WTC11 (cell line): ENCODE measurements around the gene WRAP53. TPM values are rescaled to one million over a fixed set of nuclear protein-coding genes. Genes with fewer than 3 reads are reported as not detected.

ENCODE experiments used
- ATAC-seq: fragments of 200-7000 bp; cut with Tn5 transposase; 2 replicates; pipeline ENCODE4 v1.10.0; 2021; ENCODE audit warnings: mild to moderate bottlenecking, moderate library complexity
- CTCF ChIA-PET: fragments of 300-600 bp; sonication (Branson Sonifier 250); formaldehyde crosslinking; loops from one replicate; lab custom pipeline; 2021; ENCODE audit warnings: antibody characterized with exemption; lab: Charles Lee
- POLR2A ChIA-PET: fragments of 350-600 bp; sonication (Branson Sonifier 250); formaldehyde crosslinking; loops from one replicate; lab custom pipeline; 2021; ENCODE audit warnings: antibody characterized with exemption; lab: Charles Lee
- DNase-seq: peaks from one replicate; pipeline ENCODE4 v3.0.0; 2021; ENCODE audit warnings: low spot score
- H3K27ac Mint-ChIP-seq: 2 replicates; pipeline ENCODE4 v1.8.0; 2021; ENCODE audit warnings: mixed read lengths
- H3K27me3 Mint-ChIP-seq: 2 replicates; pipeline ENCODE4 v1.8.0; 2021; ENCODE audit warnings: low read depth, mild to moderate bottlenecking, moderate library complexity, mixed read lengths
- H3K36me3 Mint-ChIP-seq: 2 replicates; pipeline ENCODE4 v1.8.0; 2021; ENCODE audit warnings: mixed read lengths
- H3K4me1 Mint-ChIP-seq: 2 replicates; pipeline ENCODE4 v1.8.0; 2022; ENCODE audit warnings: mixed read lengths
- H3K4me3 Mint-ChIP-seq: 2 replicates; pipeline ENCODE4 v1.8.0; 2021; ENCODE audit warnings: mild to moderate bottlenecking, moderate library complexity, mixed read lengths
- H3K9me3 Mint-ChIP-seq: 2 replicates; pipeline ENCODE4 v1.8.0; 2021; ENCODE audit warnings: mixed read lengths
- CTCF ChIP-seq: fragments of 200-600 bp; IDR thresholded peaks from 2 replicates; pipeline ENCODE4 v1.8.0; 2022; ENCODE audit warnings: antibody characterized with exemption
- E2F4 ChIP-seq: sonication (generic); formaldehyde crosslinking; IDR thresholded peaks from 2 replicates; pipeline ENCODE4 v1.8.1; 2022; ENCODE audit warnings: low read depth, mild to moderate bottlenecking, moderate library complexity, missing genetic modification reagents, borderline replicate concordance
- ELF4 ChIP-seq: sonication (generic); formaldehyde crosslinking; IDR thresholded peaks from 2 replicates; pipeline ENCODE4 v1.8.1; 2022; ENCODE audit warnings: low read depth, mild to moderate bottlenecking, moderate library complexity, missing genetic modification reagents
- ETV6 ChIP-seq: sonication (generic); formaldehyde crosslinking; IDR thresholded peaks from 2 replicates; pipeline ENCODE4 v1.8.1; 2022; ENCODE audit warnings: mild to moderate bottlenecking, missing genetic modification reagents
- JUN ChIP-seq: sonication (generic); formaldehyde crosslinking; IDR thresholded peaks from 2 replicates; pipeline ENCODE4 v1.8.0; 2023; ENCODE audit warnings: mild to moderate bottlenecking, missing genetic modification reagents
- MAX ChIP-seq: sonication (generic); formaldehyde crosslinking; IDR thresholded peaks from 2 replicates; pipeline ENCODE4 v1.8.0; 2022; ENCODE audit warnings: mild to moderate bottlenecking, missing genetic modification reagents
- NFE2L1 ChIP-seq: sonication (generic); formaldehyde crosslinking; IDR thresholded peaks from 2 replicates; pipeline ENCODE4 v1.8.1; 2023; ENCODE audit warnings: missing genetic modification reagents
- SP1 ChIP-seq: sonication (generic); formaldehyde crosslinking; conservative IDR thresholded peaks from 2 replicates; pipeline ENCODE4 v1.8.1; 2022; ENCODE audit warnings: missing genetic modification reagents
- TEAD1 ChIP-seq: sonication (generic); formaldehyde crosslinking; IDR thresholded peaks from 2 replicates; pipeline ENCODE4 v1.8.0; 2022; ENCODE audit warnings: mild to moderate bottlenecking, missing genetic modification reagents
- TP53 ChIP-seq: sonication (generic); formaldehyde crosslinking; IDR thresholded peaks from 2 replicates; pipeline ENCODE4 v1.8.1; 2023; ENCODE audit warnings: mild to moderate bottlenecking, missing genetic modification reagents
- USF2 ChIP-seq: sonication (generic); formaldehyde crosslinking; IDR thresholded peaks from 2 replicates; pipeline ENCODE4 v1.8.1; 2023; ENCODE audit warnings: mild to moderate bottlenecking, missing genetic modification reagents, moderate library complexity
- ZNF121 ChIP-seq: sonication (generic); formaldehyde crosslinking; IDR thresholded peaks from 2 replicates; pipeline ENCODE4 v1.8.0; 2023; ENCODE audit warnings: missing genetic modification reagents
- ZNF138 ChIP-seq: sonication (generic); formaldehyde crosslinking; conservative IDR thresholded peaks from 2 replicates; pipeline ENCODE4 v1.8.1; 2022; ENCODE audit warnings: mild to moderate bottlenecking, moderate library complexity, missing genetic modification reagents
- ZNF281 ChIP-seq: sonication (generic); formaldehyde crosslinking; IDR thresholded peaks from 2 replicates; pipeline ENCODE4 v1.8.0; 2023; ENCODE audit warnings: mild to moderate bottlenecking, missing genetic modification reagents
- total RNA-seq: library from RNA; stranded (reverse); gene quantifications from 3 replicates; pipeline ENCODE4 v1.2.3, GENCODE V29; 2021

Gene WRAP53
- total RNA-seq, 1 experiment from 2014 or later = 37.2 TPM

GRCh38 chr17:7674934-7675333, 13.3 kb upstream of the WRAP53 start:
- no peak overlapping the region for H3K4me3 Mint-ChIP-seq
- POLR2A ChIA-PET = interaction anchor here (0.9 to 4.0 kb wide), 2 partner anchors 12 to 47 kb away, joined by 3 to 29 read pairs; partner anchors contain the start of genes SAT2, TP53 and WRAP53
- peaks cover 44% of the 10 kb centered on the region for H3K4me1 Mint-ChIP-seq

GRCh38 chr17:7676533-7676932, 11.7 kb upstream of the WRAP53 start:
- Mint-ChIP-seq H3K27me3 (no peaks in the 10 kb centered on the region; the same call in 1 of the 2 replicates), H3K9me3 (peaks cover 10% of the 10 kb centered on the region), H3K36me3 (peaks cover 37% of the 10 kb centered on the region), H3K27ac (peak overlapping the region; percentile 98), H3K4me3 (peak overlapping the region; percentile 57), H3K4me1 (peaks cover 46% of the 10 kb centered on the region)
- ChIA-PET POLR2A (interaction anchor here (0.7 to 4.0 kb wide), 4 partner anchors 11 to 72 kb away, joined by 3 to 29 read pairs (median 4); partner anchors contain the start of genes TP53 and WRAP53), CTCF (interaction anchor here (0.7 to 4.5 kb wide), 10 partner anchors 9 to 62 kb away, joined by 3 to 43 read pairs (median 5); partner anchors contain the start of genes ATP1B2, FXR2, SAT2 and TP53)
- DNase-seq = peak; percentile 50
- TF ChIP-seq CTCF = no peak
- 0 out of 2 replicates have a peak, but pooled peaks have one; percentile 15 for TF ChIP-seq USF2 (CRISPR knock-in tag)
- peak; percentile 51 for ATAC-seq

More at GRCh38 chr17:7674934-7675333, 13.3 kb upstream of the WRAP53 start:
- Mint-ChIP-seq H3K36me3 (peaks cover 51% of the 10 kb centered on the region), H3K27me3 (no peaks in the 10 kb centered on the region; the same call in 1 of the 2 replicates), H3K27ac (peak overlapping the region; percentile 80; the same call in 1 of the 2 replicates), H3K9me3 (peaks cover 10% of the 10 kb centered on the region)
- CTCF ChIA-PET = interaction anchor here (0.7 to 4.8 kb wide), 5 partner anchors 12 to 72 kb away, joined by 3 to 74 read pairs (median 5); partner anchors contain the start of genes ATP1B2, TP53 and WRAP53
- no peak for TF ChIP-seq JUN (CRISPR knock-in tag)
- ATAC-seq (no peak), DNase-seq (no peak)

GRCh38 chr17:7677388-7678067, 10.7 kb upstream of the WRAP53 start:
- CTCF ChIA-PET = interaction anchor here (0.7 to 4.5 kb wide), 14 partner anchors 10 to 322 kb away, joined by 3 to 43 read pairs (median 4); partner anchors contain the start of genes ATP1B2, FXR2, SAT2 and SHBG
- TF ChIP-seq ELF4 (CRISPR knock-in tag) = no peak
- TF ChIP-seq MAX (CRISPR knock-in tag) = peak; percentile 24; the same call in 1 of the 2 replicates
- TF ChIP-seq NFE2L1 (CRISPR knock-in tag) = no peak
- TF ChIP-seq TEAD1 = peak; percentile 64; the same call in 1 of the 2 replicates
- no peak for TF ChIP-seq ZNF281 (CRISPR knock-in tag)
- TF ChIP-seq ZNF121 = no peak
- 0 out of 2 replicates have a peak, but pooled peaks have one; percentile 24 for TF ChIP-seq TP53 (CRISPR knock-in tag)
- TF ChIP-seq E2F4 (CRISPR knock-in tag) = no peak
- TF ChIP-seq ETV6 (CRISPR knock-in tag) = 0 out of 2 replicates have a peak, but pooled peaks have one; percentile 52
- TF ChIP-seq SP1 (CRISPR knock-in tag) = 0 out of 2 replicates have a peak, but pooled peaks have one; percentile 18
- TF ChIP-seq ZNF138 (CRISPR knock-in tag) = no peak
- Mint-ChIP-seq H3K27me3 (no peaks in the 10 kb centered on the region; the same call in 1 of the 2 replicates), H3K27ac (peak overlapping the region; percentile 98), H3K36me3 (peaks cover 33% of the 10 kb centered on the region), H3K4me1 (peaks cover 48% of the 10 kb centered on the region), H3K9me3 (peaks cover 10% of the 10 kb centered on the region), H3K4me3 (peak overlapping the region; percentile 57)
- ATAC-seq (peak; percentile 87), DNase-seq (peak; percentile 44)
- POLR2A ChIA-PET = interaction anchor here (0.9 to 4.0 kb wide), 4 partner anchors 10 to 43 kb away, joined by 3 to 29 read pairs (median 6); partner anchors contain the start of genes ATP1B2, TP53 and WRAP53
